Keratinocyte (primary cell): ENCODE measurements around the gene CYP27A1.

Experiments
- EZH2 ChIP-seq: IDR thresholded peaks from one replicate; pipeline ENCODE4 v1.6.1; 2012; ENCODE audit warnings: inconsistent platforms, mild to moderate bottlenecking, low read length, moderate library complexity
- TF ChIP-seq, protein P1 (sequence below), 3 experiments: IDR thresholded peaks in 1 of 3; conservative IDR thresholded peaks in 1 of 3; optimal IDR thresholded peaks in 1 of 3; 2 replicates in 2 of 3; 3 replicates in 1 of 3; pipeline versions ENCODE3 to v1.5.1; 2011; ENCODE audit warnings: low read length in 3 of 3, mild to moderate bottlenecking in 3 of 3, moderate library complexity in 2 of 3, control low read depth in 1 of 3, inconsistent platforms in 1 of 3; ENCODE audit not compliant: insufficient read depth in 2 of 3; ENCODE audit errors: extremely low read depth in 1 of 3

DNA sequence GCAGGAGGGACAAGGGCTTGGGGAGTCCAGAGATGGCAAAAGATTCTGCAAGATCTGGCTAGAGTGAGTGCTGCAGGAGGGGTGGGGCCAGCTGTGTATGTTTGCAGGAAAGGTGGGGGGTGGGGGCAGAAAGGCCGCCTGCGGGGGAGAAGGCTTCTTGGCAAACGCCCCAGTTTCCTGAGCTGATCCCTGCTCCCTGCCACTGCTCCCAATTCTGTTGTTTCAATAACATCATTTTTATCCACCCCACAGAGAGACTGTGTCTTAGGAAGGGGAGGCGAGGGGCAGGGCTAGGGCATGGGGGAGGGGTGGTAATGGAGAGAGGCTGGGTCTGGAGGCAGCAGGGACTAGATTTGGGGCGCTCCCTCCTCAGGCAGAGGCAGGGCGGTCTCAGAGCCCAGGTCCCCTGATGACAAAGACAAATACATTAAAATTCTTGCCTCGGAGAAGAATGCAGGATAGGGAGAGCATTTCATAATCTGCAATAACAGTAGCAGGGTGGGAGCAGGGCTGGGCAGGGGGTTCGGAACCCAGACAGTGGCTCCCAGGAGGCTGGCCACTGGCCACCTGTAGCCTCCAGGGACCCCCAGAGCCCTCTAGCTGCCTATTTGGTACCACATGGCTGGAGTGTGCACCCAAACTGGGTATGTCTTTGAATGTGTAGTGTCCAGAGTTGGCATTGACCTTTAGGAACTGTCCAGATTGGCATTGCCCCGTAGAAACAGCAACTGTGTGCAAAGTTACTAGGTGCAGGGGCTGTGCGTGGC, 75.6 kb downstream of the CYP27A1 start:
- TF ChIP-seq, protein P1, sequence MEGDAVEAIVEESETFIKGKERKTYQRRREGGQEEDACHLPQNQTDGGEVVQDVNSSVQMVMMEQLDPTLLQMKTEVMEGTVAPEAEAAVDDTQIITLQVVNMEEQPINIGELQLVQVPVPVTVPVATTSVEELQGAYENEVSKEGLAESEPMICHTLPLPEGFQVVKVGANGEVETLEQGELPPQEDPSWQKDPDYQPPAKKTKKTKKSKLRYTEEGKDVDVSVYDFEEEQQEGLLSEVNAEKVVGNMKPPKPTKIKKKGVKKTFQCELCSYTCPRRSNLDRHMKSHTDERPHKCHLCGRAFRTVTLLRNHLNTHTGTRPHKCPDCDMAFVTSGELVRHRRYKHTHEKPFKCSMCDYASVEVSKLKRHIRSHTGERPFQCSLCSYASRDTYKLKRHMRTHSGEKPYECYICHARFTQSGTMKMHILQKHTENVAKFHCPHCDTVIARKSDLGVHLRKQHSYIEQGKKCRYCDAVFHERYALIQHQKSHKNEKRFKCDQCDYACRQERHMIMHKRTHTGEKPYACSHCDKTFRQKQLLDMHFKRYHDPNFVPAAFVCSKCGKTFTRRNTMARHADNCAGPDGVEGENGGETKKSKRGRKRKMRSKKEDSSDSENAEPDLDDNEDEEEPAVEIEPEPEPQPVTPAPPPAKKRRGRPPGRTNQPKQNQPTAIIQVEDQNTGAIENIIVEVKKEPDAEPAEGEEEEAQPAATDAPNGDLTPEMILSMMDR (optimal IDR thresholded peaks at IDR 0.05 in 1 of 3, IDR thresholded peaks at IDR 0.05 in 1 of 3, conservative IDR thresholded peaks at IDR 0.05 in 1 of 3; ENCODE audit: extremely low read depth in 1 of 3, insufficient read depth in 2 of 3, low read length in 3 of 3): no peak
- TF ChIP-seq EZH2: no peak
